ENCODE data around the gene ETFRF1. TPM values are rescaled to one million over a fixed set of nuclear protein-coding genes. Genes with fewer than 3 reads are reported as not detected.

The ETFRF1 gene
- total RNA-seq, 1 experiment from 2014 or later: 15.9 TPM

GRCh38 chr12:25194722-25195055 is 348 bp upstream of the ETFRF1 start:
- H3K4me2 ChIP-seq: peak overlapping the region; percentile 89
- H3K9me3 ChIP-seq (ENCODE audit: insufficient read depth, low read depth): no peaks in the 10 kb centered on the region
- H3K79me2 ChIP-seq (ENCODE audit: low read depth): peaks cover 12% of the 10 kb centered on the region; the same call in 1 of the 2 replicates
- no peaks in the 10 kb centered on the region for H3K27me3 ChIP-seq (ENCODE audit: insufficient read depth, low read depth)
- intact Hi-C loops (cut with micrococcal nuclease; ENCODE audit: unreplicated experiment): loop anchor here (2.0 kb wide), 1 partner anchor 56 kb away; the partner anchor contains the start of gene KRAS
- H4K20me1 ChIP-seq (ENCODE audit: insufficient read depth): no peaks in the 10 kb centered on the region
- TF ChIP-seq EZH2 (IDR thresholded peaks at IDR 0.05; ENCODE audit: low read depth) (no peak), CTCF (conservative IDR thresholded peaks at IDR 0.05) (no peak)
- H3K36me3 ChIP-seq (ENCODE audit: low read depth): no peaks in the 10 kb centered on the region
- ChIA-PET CTCF (no interaction called here), POLR2A (ENCODE audit: unreplicated experiment) (interaction anchor here (0.6 to 0.9 kb wide), 7 partner anchors 10 to 1652 kb away, joined by 3 to 20 read pairs (median 5); no protein-coding TSS in a partner anchor)
- DNase-seq: no peak
- H3K4me3 ChIP-seq: peak overlapping the region; percentile 84
- BruUV-seq (replicated peaks): TSS peak; percentile 53
- peaks cover 5% of the 10 kb centered on the region; the same call in 1 of the 2 replicates for H3F3A ChIP-seq (ENCODE audit: insufficient read depth, low read depth)
- H2AFZ ChIP-seq: peak overlapping the region; percentile 95
- peaks cover 19% of the 10 kb centered on the region; the same call in 1 of the 2 replicates for H3K4me1 ChIP-seq (replicated peaks; ENCODE audit: insufficient read depth)
- no peaks in the 10 kb centered on the region for H3K9me2 ChIP-seq (ENCODE audit: insufficient read depth)
- no peak overlapping the region for H3K27ac ChIP-seq

GRCh38 chr12:25197608-25198007 is 2.6 kb downstream of the ETFRF1 start:
- no peak for TF ChIP-seq EZH2 (IDR thresholded peaks at IDR 0.05; ENCODE audit: low read depth)
- TF ChIP-seq CTCF (conservative IDR thresholded peaks at IDR 0.05): no peak
- peaks cover 19% of the 10 kb centered on the region; the same call in 1 of the 2 replicates for H3K4me1 ChIP-seq (replicated peaks; ENCODE audit: insufficient read depth)
- H3K4me3 ChIP-seq: no peak overlapping the region
- H3K79me2 ChIP-seq (ENCODE audit: low read depth): peaks cover 12% of the 10 kb centered on the region; the same call in 1 of the 2 replicates
- no TSS peak for BruUV-seq (replicated peaks)
- H4K20me1 ChIP-seq (ENCODE audit: insufficient read depth): no peaks in the 10 kb centered on the region
- POLR2A ChIA-PET (ENCODE audit: unreplicated experiment): interaction anchor here (0.6 kb wide), 1 partner anchor 8 kb away, joined by 9 read pairs; no protein-coding TSS in a partner anchor
- H3K4me2 ChIP-seq: no peak overlapping the region
- intact Hi-C loops (cut with micrococcal nuclease; ENCODE audit: unreplicated experiment): no loop called here
- H3K27ac ChIP-seq: no peak overlapping the region
- no peak for DNase-seq
- H2AFZ ChIP-seq: no peak overlapping the region
- peaks cover 12% of the 10 kb centered on the region; the same call in 1 of the 2 replicates for H3F3A ChIP-seq (ENCODE audit: insufficient read depth, low read depth)
- no peaks in the 10 kb centered on the region for H3K27me3 ChIP-seq (ENCODE audit: insufficient read depth, low read depth)
- CTCF ChIA-PET: no interaction called here
- no peaks in the 10 kb centered on the region for H3K9me3 ChIP-seq (ENCODE audit: insufficient read depth, low read depth)
- H3K36me3 ChIP-seq (ENCODE audit: low read depth): no peaks in the 10 kb centered on the region
- H3K9me2 ChIP-seq (ENCODE audit: insufficient read depth): no peaks in the 10 kb centered on the region

GRCh38 chr12:25200703-25201102 is 5.7 kb downstream of the ETFRF1 start:
- TF ChIP-seq CTCF (conservative IDR thresholded peaks at IDR 0.05) (no peak), EZH2 (IDR thresholded peaks at IDR 0.05; ENCODE audit: low read depth) (no peak)
- Histone ChIP-seq H3K27ac (no peak overlapping the region), H2AFZ (no peak overlapping the region), H3K4me1 (replicated peaks; ENCODE audit: insufficient read depth) (peaks cover 11% of the 10 kb centered on the region; the same call in 1 of the 2 replicates), H3K27me3 (ENCODE audit: insufficient read depth, low read depth) (no peaks in the 10 kb centered on the region), H3F3A (ENCODE audit: insufficient read depth, low read depth) (peaks cover 8% of the 10 kb centered on the region), H3K4me2 (no peak overlapping the region), H3K9me2 (ENCODE audit: insufficient read depth) (no peaks in the 10 kb centered on the region), H3K79me2 (ENCODE audit: low read depth) (peaks cover 12% of the 10 kb centered on the region; the same call in 1 of the 2 replicates), H3K36me3 (ENCODE audit: low read depth) (no peaks in the 10 kb centered on the region), H3K4me3 (no peak overlapping the region), H4K20me1 (ENCODE audit: insufficient read depth) (no peaks in the 10 kb centered on the region), H3K9me3 (ENCODE audit: insufficient read depth, low read depth) (no peaks in the 10 kb centered on the region)
- ChIA-PET POLR2A (ENCODE audit: unreplicated experiment) (no interaction called here), CTCF (no interaction called here)
- BruUV-seq (replicated peaks): no TSS peak
- DNase-seq: no peak
- intact Hi-C loops (cut with micrococcal nuclease; ENCODE audit: unreplicated experiment): no loop called here
